ENCODE data around the gene CABLES1. TPM values are rescaled to one million over a fixed set of nuclear protein-coding genes. Genes with fewer than 3 reads are reported as not detected.
A peak's percentile ranks its signal among the peaks of the same experiment; 100 is the strongest.

Gene CABLES1
- total and polyA plus RNA-seq, 2 of the 4 experiments (the other 2 are of a cell fraction), result 4.7 to 5.7 TPM

- Histone ChIP-seq H4K8ac (ENCODE audit: low read depth in 2 of 2, low read length in 2 of 2) (peak overlapping the region in 1 of 2 experiments; percentile 54; a peak in 3 of 4 replicates), H2AK5ac (ENCODE audit: low read depth, low read length) (peak overlapping the region; percentile 38; the same call in 1 of the 2 replicates), H3K9me3 (ENCODE audit: control insufficient read depth, insufficient read depth, low read length) (no peaks in the 10 kb centered on the region), H2BK120ac (ENCODE audit: low read depth, low read length) (no peak overlapping the region), H3K36me3 (ENCODE audit: control insufficient read depth, insufficient read depth, low read length) (peaks cover 39% of the 10 kb centered on the region), H2BK20ac (ENCODE audit: low read depth, low read length) (peak overlapping the region; percentile 18; the same call in 1 of the 2 replicates), H3K79me1 (ENCODE audit: low read depth in 1 of 2, low read length in 2 of 2) (peaks cover 9 to 18% of the 10 kb centered on the region in 2 experiments; a peak in 2 of 4 replicates), H3K27ac (ENCODE audit: insufficient read depth, low read length) (no peak overlapping the region), H4K20me1 (ENCODE audit: insufficient read depth, low read length) (no peaks in the 10 kb centered on the region), H3K14ac (replicated peaks; ENCODE audit: low read depth, low read length) (no peak overlapping the region), H3K56ac (ENCODE audit: extremely low read depth, insufficient read depth, low read length) (no peak overlapping the region), H3K4me2 (ENCODE audit: low read depth, low read length) (no peak overlapping the region), H2BK5ac (ENCODE audit: low read depth, low read length, poor library complexity, severe bottlenecking) (no peak overlapping the region), H3K18ac (ENCODE audit: low read depth, low read length) (no peak overlapping the region), H2AK9ac (replicated peaks; ENCODE audit: low read depth, low read length, poor library complexity) (no peak overlapping the region), H3K4me3 (ENCODE audit: insufficient read depth, low read depth, low read length) (no peak overlapping the region), H3K4ac (ENCODE audit: low read depth, low read length) (no peak overlapping the region), H4K91ac (ENCODE audit: insufficient read depth, low read depth, low read length) (peak overlapping the region; percentile 11; the same call in 1 of the 2 replicates), H4K5ac (ENCODE audit: low read depth, low read length) (no peak overlapping the region), H2BK15ac (ENCODE audit: low read depth, low read length) (peak overlapping the region; percentile 6; the same call in 1 of the 3 replicates), H3K9me1 (ENCODE audit: insufficient read depth, low read length) (peaks cover 18% of the 10 kb centered on the region), H3K27me3 (ENCODE audit: control insufficient read depth, insufficient read depth, low read length) (no peaks in the 10 kb centered on the region), H2AFZ (replicated peaks; ENCODE audit: low read length, poor library complexity) (no peak overlapping the region), H3K9ac (ENCODE audit: low read depth, low read length) (no peak overlapping the region), H3K23ac (ENCODE audit: low read depth, low read length) (no peak overlapping the region), H3K4me1 (ENCODE audit: control insufficient read depth, insufficient read depth, low read length) (peaks cover 17% of the 10 kb centered on the region)
- ATAC-seq (ENCODE audit: low read depth), result no peak
- WGBS, 2 experiments (ENCODE audit: extremely low coverage in 2 of 2, insufficient read length in 1 of 2), result no CpG with 5 or more reads among the region's 6 CpGs
- ChIA-PET CTCF (no interaction called here), POLR2A (ENCODE audit: unreplicated experiment) (no interaction called here)
- intact Hi-C loops (cut with micrococcal nuclease) (no loop called here), dilution Hi-C loops (cut with HindIII; ENCODE audit: low sequenced_read_pairs, unreplicated experiment) (no loop called here), in situ Hi-C loops (cut with MboI; ENCODE audit: low sequenced_read_pairs) (no loop called here)
- no peak for TF ChIP-seq CEBPB (IDR thresholded peaks at IDR 0.05; ENCODE audit: low read depth, low read length)
- TF ChIP-seq SMC3 (IDR thresholded peaks at IDR 0.05; ENCODE audit: low read depth, low read length), result no peak
- TF ChIP-seq ELK1 (IDR thresholded peaks at IDR 0.05; ENCODE audit: borderline replicate concordance, low read depth, low read length), result no peak
- TF ChIP-seq FOS (IDR thresholded peaks at IDR 0.05; ENCODE audit: low read depth, low read length), result no peak
- TF ChIP-seq RAD21 (IDR thresholded peaks at IDR 0.05; ENCODE audit: low read length), result no peak
- no peak for TF ChIP-seq RFX5 (IDR thresholded peaks at IDR 0.05; ENCODE audit: low read depth, low read length)
- no peak for TF ChIP-seq MAZ (IDR thresholded peaks at IDR 0.05; ENCODE audit: borderline replicate concordance, low read depth, low read length)
- TF ChIP-seq CHD1 (IDR thresholded peaks at IDR 0.05; ENCODE audit: low read depth, low read length), result no peak
- no peak for TF ChIP-seq CTCF (conservative IDR thresholded peaks at IDR 0.05; ENCODE audit: low read depth, low read length)
- no peak for TF ChIP-seq USF2 (IDR thresholded peaks at IDR 0.05; ENCODE audit: low read depth, low read length)
- TF ChIP-seq POLR2A (IDR thresholded peaks at IDR 0.05; ENCODE audit: low read depth, low read length), result no peak
- TF ChIP-seq MXI1 (IDR thresholded peaks at IDR 0.05; ENCODE audit: borderline replicate concordance, low read depth, low read length), result no peak
- TF ChIP-seq NFE2L2 (IDR thresholded peaks at IDR 0.05; ENCODE audit: low read depth, low read length), result no peak
- no peak for TF ChIP-seq BHLHE40 (IDR thresholded peaks at IDR 0.05; ENCODE audit: low read depth, low read length)
- TF ChIP-seq RCOR1 (IDR thresholded peaks at IDR 0.05; ENCODE audit: insufficient replicate concordance, low read length), result no peak
- DNase-seq, result no peak
- BruUV-seq (replicated peaks), result no TSS peak
These were observed 97.0 kb downstream of the CABLES1 start for GRCh38 chr18:23232331-23232730.
